Neural cell (in vitro differentiated cells): Measurements from ENCODE around the gene ECE1. TPM values are rescaled to one million over a fixed set of nuclear protein-coding genes. Genes with fewer than 3 reads are reported as not detected.
"Not testable (repeated sequence)": the region's sequence is repeated elsewhere in the genome, so short reads cannot be mapped to it uniquely, and the experiment has no call there.

ENCODE experiments used
- H2AFZ ChIP-seq: fragments of 200-600, 300-800 bp; sonication (generic), shearing (Covaris generic); 2 replicates; pipeline ENCODE4 v1.6.0; 2014; ENCODE audit warnings: low read depth, mild to moderate bottlenecking, antibody characterized with exemption, low read length, moderate library complexity
- H3F3A ChIP-seq: fragments of 200-600 bp; shearing (Covaris generic); 2 replicates; pipeline ENCODE4 v1.6.1; 2016; ENCODE audit warnings: mild to moderate bottlenecking, moderate library complexity, mixed read lengths, antibody characterized with exemption, low read length; ENCODE audit not compliant: insufficient read depth, poor library complexity, severe bottlenecking
- H3K27ac ChIP-seq: fragments of 200-600, 300-800 bp; sonication (generic), shearing (Covaris generic); 2 replicates; pipeline ENCODE4 v1.5.1; 2014; ENCODE audit warnings: mild to moderate bottlenecking, low read length, moderate library complexity
- H3K27me3 ChIP-seq: fragments of 300-800, 200-600 bp; sonication (generic), shearing (Covaris generic); 2 replicates; pipeline ENCODE4 v1.6.0; 2014; ENCODE audit warnings: mild to moderate bottlenecking, low read depth, low read length, moderate library complexity; ENCODE audit not compliant: insufficient read depth
- H3K36me3 ChIP-seq: fragments of 300-800, 200-600 bp; sonication (generic), shearing (Covaris generic); 2 replicates; pipeline ENCODE4 v1.5.1; 2014; ENCODE audit warnings: mild to moderate bottlenecking, antibody characterized with exemption, low read length, moderate library complexity; ENCODE audit not compliant: insufficient read depth
- H3K4me2 ChIP-seq: fragments of 300-800, 200-600 bp; sonication (generic), shearing (Covaris generic); 2 replicates; pipeline ENCODE4 v1.6.0; 2014; ENCODE audit warnings: mild to moderate bottlenecking, low read length
- H3K4me3 ChIP-seq: fragments of 300-800, 200-600 bp; sonication (generic), shearing (Covaris generic); 2 replicates; pipeline ENCODE4 v1.5.1; 2014; ENCODE audit warnings: mild to moderate bottlenecking, low read length, moderate library complexity
- H3K79me2 ChIP-seq: fragments of 200-600 bp; shearing (Covaris generic); replicated peaks from 2 replicates; pipeline ENCODE4 v1.6.0; 2014; ENCODE audit warnings: mild to moderate bottlenecking, low read length, moderate library complexity; ENCODE audit not compliant: insufficient read depth
- H3K9ac ChIP-seq: fragments of 300-800, 200-600 bp; sonication (generic), shearing (Covaris generic); 2 replicates; pipeline ENCODE4 v1.6.1; 2016; ENCODE audit warnings: mild to moderate bottlenecking, low read length, mixed read lengths
- H3K9me2 ChIP-seq: fragments of 200-600 bp; shearing (Covaris generic); 2 replicates; pipeline ENCODE4 v1.6.1; 2016; ENCODE audit warnings: mild to moderate bottlenecking, low read length, mixed read lengths; ENCODE audit not compliant: insufficient read depth
- H3K9me3 ChIP-seq: fragments of 200-600, 300-800 bp; sonication (generic), shearing (Covaris generic); 2 replicates; pipeline ENCODE4 v1.6.1; 2016; ENCODE audit warnings: mild to moderate bottlenecking, mixed run types, low read length, moderate library complexity, mixed read lengths
- H4K20me1 ChIP-seq: fragments of 200-600 bp; shearing (Covaris generic); 2 replicates; pipeline ENCODE4 v1.6.1; 2016; ENCODE audit warnings: mild to moderate bottlenecking, mixed run types; ENCODE audit not compliant: insufficient read depth
- CTCF ChIP-seq: fragments of 450-650 bp; IDR thresholded peaks from 2 replicates; pipeline ENCODE4 v1.5.1; 2014; ENCODE audit warnings: antibody characterized with exemption, mild to moderate bottlenecking, moderate library complexity; ENCODE audit not compliant: poor library complexity, severe bottlenecking
- EP300 ChIP-seq: fragments of 450-650 bp; conservative IDR thresholded peaks from 2 replicates; pipeline ENCODE4 v1.6.1; 2014; ENCODE audit warnings: antibody characterized with exemption, mild to moderate bottlenecking, moderate library complexity; ENCODE audit not compliant: poor library complexity, severe bottlenecking
- EZH2 ChIP-seq: fragments of 200-600, 300-800 bp; shearing (Covaris generic), sonication (generic); IDR thresholded peaks from 2 replicates; pipeline ENCODE4 v1.6.1; 2014; ENCODE audit warnings: antibody characterized with exemption, low read length, borderline replicate concordance, mild to moderate bottlenecking; ENCODE audit not compliant: insufficient read depth, poor library complexity, severe bottlenecking
- MXI1 ChIP-seq: fragments of 450-650 bp; conservative IDR thresholded peaks from 2 replicates; pipeline ENCODE4 v1.6.1; 2014; ENCODE audit warnings: antibody characterized with exemption, mild to moderate bottlenecking; ENCODE audit not compliant: poor library complexity, severe bottlenecking
- POLR2AphosphoS5 ChIP-seq: IDR thresholded peaks from 2 replicates; pipeline ENCODE4 v1.6.1; 2012
- RAD21 ChIP-seq: fragments of 450-650 bp; conservative IDR thresholded peaks from 2 replicates; pipeline ENCODE4 v1.6.1; 2014; ENCODE audit warnings: antibody characterized with exemption, mild to moderate bottlenecking, moderate library complexity
- REST ChIP-seq: IDR thresholded peaks from 2 replicates; pipeline ENCODE4 v1.6.1; 2012; ENCODE audit warnings: borderline replicate concordance
- SMC3 ChIP-seq: fragments of 450-650 bp; conservative IDR thresholded peaks from 2 replicates; pipeline ENCODE4 v1.6.1; 2014; ENCODE audit warnings: antibody characterized with exemption, mild to moderate bottlenecking, moderate library complexity; ENCODE audit not compliant: poor library complexity
- TAF1 ChIP-seq: IDR thresholded peaks from 2 replicates; pipeline ENCODE4 v1.6.1; 2012; ENCODE audit warnings: low read depth
- polyA plus RNA-seq: library from polyadenylated mRNA; depleted of rRNA; stranded (reverse); fragments of >200 nt; gene quantifications from 2 replicates; pipeline ENCODE4 v1.2.3, GENCODE V29; 2014

ECE1 gene
- polyA plus RNA-seq, 1 donor from 2014 or later: 7.8 TPM

- Histone ChIP-seq H3K9me3 (no peaks in the 10 kb centered on the region), H4K20me1 (no peaks in the 10 kb centered on the region), H3K27ac (no peak overlapping the region), H3K79me2 (no peaks in the 10 kb centered on the region), H3K9ac (no peak overlapping the region), H3K9me2 (no peaks in the 10 kb centered on the region), H3F3A (no peaks in the 10 kb centered on the region), H3K4me2 (no peak overlapping the region), H3K4me3 (no peak overlapping the region), H2AFZ (no peak overlapping the region), H3K27me3 (no peaks in the 10 kb centered on the region), H3K36me3 (no peaks in the 10 kb centered on the region)
- TF ChIP-seq REST: no peak
- TF ChIP-seq MXI1: no peak
- no peak for TF ChIP-seq EP300
- TF ChIP-seq EZH2: no peak
- TF ChIP-seq RAD21: no peak
- TF ChIP-seq SMC3: no peak
- TF ChIP-seq CTCF: no peak
- TF ChIP-seq TAF1: no peak
- no peak for TF ChIP-seq POLR2AphosphoS5
These were observed 84.8 kb downstream of the ECE1 start for GRCh38 chr1:21205416-21205815.

GRCh38 chr1:21201650-21202049 is 88.6 kb downstream of the ECE1 start:
- no peaks in the 10 kb centered on the region for H3K9me3 ChIP-seq
- H3K36me3 ChIP-seq: no peaks in the 10 kb centered on the region
- no peaks in the 10 kb centered on the region for H3F3A ChIP-seq
- no peak overlapping the region for H3K27ac ChIP-seq
- no peak overlapping the region for H2AFZ ChIP-seq
- H3K4me3 ChIP-seq: no peak overlapping the region
- H4K20me1 ChIP-seq: no peaks in the 10 kb centered on the region
- no peaks in the 10 kb centered on the region for H3K79me2 ChIP-seq
- no peaks in the 10 kb centered on the region for H3K9me2 ChIP-seq
- no peak overlapping the region for H3K4me2 ChIP-seq
- H3K9ac ChIP-seq: no peak overlapping the region
- TF ChIP-seq MXI1 (no peak), REST (no peak), POLR2AphosphoS5 (no peak), CTCF (no peak), SMC3 (no peak), EP300 (no peak), RAD21 (no peak), EZH2 (no peak), TAF1 (no peak)
- H3K27me3 ChIP-seq: no peaks in the 10 kb centered on the region

GRCh38 chr1:21201238-21201637 is 89.0 kb downstream of the ECE1 start:
- H3F3A ChIP-seq, H3K9me2 ChIP-seq, H4K20me1 ChIP-seq, H3K36me3 ChIP-seq, H3K27me3 ChIP-seq, H2AFZ ChIP-seq, H3K4me3 ChIP-seq, H3K4me2 ChIP-seq, H3K79me2 ChIP-seq, H3K9ac ChIP-seq, H3K27ac ChIP-seq, H3K9me3 ChIP-seq: not testable (repeated sequence)
